NCI-H1436 (cell line): ENCODE results near the gene AP1S3.
"Not testable (repeated sequence)": the region's sequence is repeated elsewhere in the genome, so short reads cannot be mapped to it uniquely, and the experiment has no call there.

Experiments
- DNase-seq: peaks from one replicate; lab custom pipeline; 2025; lab: John Stamatoyannopoulos, UW

The AP1S3 gene

GRCh38 chr2:223800908-223801307 is 36.5 kb downstream of the AP1S3 start:
- DNase-seq: no peak

GRCh38 chr2:223797811-223798721 is 39.3 kb downstream of the AP1S3 start:
- DNase-seq: peak; percentile 39

GRCh38 chr2:223797037-223797436 is 40.3 kb downstream of the AP1S3 start:
- no peak for DNase-seq

GRCh38 chr2:223789423-223789822 is 48.0 kb downstream of the AP1S3 start:
- no peak for DNase-seq

- no peak for DNase-seq
These were observed 48.6 kb downstream of the AP1S3 start for GRCh38 chr2:223788826-223789225.

- DNase-seq: not testable (repeated sequence)
These were observed 49.3 kb downstream of the AP1S3 start for GRCh38 chr2:223788106-223788505.

- DNase-seq: no peak
These were observed 50.0 kb downstream of the AP1S3 start for GRCh38 chr2:223787358-223787757.

GRCh38 chr2:223786943-223787342 is 50.4 kb downstream of the AP1S3 start:
- no peak for DNase-seq

- no peak for DNase-seq
These were observed 51.1 kb downstream of the AP1S3 start for GRCh38 chr2:223786236-223786635.

- no peak for DNase-seq
These were observed 53.1 kb downstream of the AP1S3 start for GRCh38 chr2:223784221-223784772.

- no peak for DNase-seq
These were observed 54.8 kb downstream of the AP1S3 start for GRCh38 chr2:223782629-223783028.

- no peak for DNase-seq
These were observed 55.8 kb downstream of the AP1S3 start for GRCh38 chr2:223781560-223781959.

GRCh38 chr2:223779877-223780276 is 57.5 kb downstream of the AP1S3 start:
- DNase-seq: no peak

- no peak for DNase-seq
These were observed 63.2 kb downstream of the AP1S3 start for GRCh38 chr2:223774193-223774592.

- DNase-seq: no peak
These were observed 65.0 kb downstream of the AP1S3 start for GRCh38 chr2:223772363-223772762.

- DNase-seq: no peak
These were observed 65.9 kb downstream of the AP1S3 start for GRCh38 chr2:223771475-223771874.

GRCh38 chr2:223768179-223768578 is 69.2 kb downstream of the AP1S3 start:
- DNase-seq: no peak

GRCh38 chr2:223767341-223767740 is 70.0 kb downstream of the AP1S3 start:
- no peak for DNase-seq

- DNase-seq: no peak
These were observed 72.1 kb downstream of the AP1S3 start for GRCh38 chr2:223765221-223765785.

- no peak for DNase-seq
These were observed 72.6 kb downstream of the AP1S3 start for GRCh38 chr2:223764796-223765195.

GRCh38 chr2:223762853-223763252 is 74.5 kb downstream of the AP1S3 start:
- peak; percentile 87 for DNase-seq

- not testable (repeated sequence) for DNase-seq
These were observed 75.6 kb downstream of the AP1S3 start for GRCh38 chr2:223761746-223762145.

GRCh38 chr2:223760838-223761502 is 76.4 kb downstream of the AP1S3 start:
- DNase-seq: no peak
